Fibroblast of mammary gland (primary cell): ENCODE results near the gene TNPO2.
"Not testable (repeated sequence)": the region's sequence is repeated elsewhere in the genome, so short reads cannot be mapped to it uniquely, and the experiment has no call there.

Experiments used
- DNase-seq: peaks from one replicate; pipeline ENCODE4 v3.0.0-alpha.2; 2010; ENCODE audit warnings: low read depth
- H3K4me3 ChIP-seq: 2 replicates; pipeline ENCODE4 v1.5.1; 2011; ENCODE audit warnings: low read depth, mild to moderate bottlenecking, low read length, moderate library complexity; ENCODE audit not compliant: control insufficient read depth
- TF ChIP-seq, protein P1 (sequence below): conservative IDR thresholded peaks from 2 replicates; pipeline ENCODE4 v1.5.1; 2011; ENCODE audit warnings: low read depth, low read length, inconsistent platforms; ENCODE audit not compliant: control insufficient read depth, insufficient read depth

Gene TNPO2

DNA sequence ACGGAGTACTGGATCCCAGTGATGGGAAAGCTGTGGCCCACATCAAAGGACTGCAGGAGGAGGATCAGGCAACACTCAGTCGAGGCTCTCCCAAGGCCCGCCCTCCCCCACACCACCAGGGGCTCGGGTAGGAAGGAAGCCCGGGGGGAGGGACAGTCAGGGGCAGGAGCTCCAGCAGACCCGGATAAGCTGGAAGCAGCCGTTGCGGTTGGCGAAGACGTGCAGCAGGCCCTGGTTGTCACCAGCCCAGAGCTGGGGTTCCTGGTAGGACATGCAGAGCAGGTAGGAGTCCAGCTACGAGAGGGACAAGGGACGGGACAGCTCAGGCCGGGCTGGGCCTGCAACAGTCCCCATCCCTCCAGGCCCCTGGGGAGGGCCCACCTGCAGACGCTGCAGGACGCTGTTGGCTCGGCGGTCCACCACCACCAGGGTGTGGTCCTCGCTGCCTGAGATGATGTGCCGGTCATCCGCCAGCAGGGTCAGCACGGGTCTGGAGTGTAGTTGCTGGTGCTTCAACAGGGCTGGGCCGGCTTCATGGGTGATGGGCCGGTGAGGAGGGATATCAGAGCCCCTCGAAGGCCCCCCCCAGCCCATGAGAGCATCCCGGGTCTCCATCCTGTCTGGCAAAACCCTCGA, 34.0 kb downstream of the TNPO2 start:
- TF ChIP-seq, protein P1, sequence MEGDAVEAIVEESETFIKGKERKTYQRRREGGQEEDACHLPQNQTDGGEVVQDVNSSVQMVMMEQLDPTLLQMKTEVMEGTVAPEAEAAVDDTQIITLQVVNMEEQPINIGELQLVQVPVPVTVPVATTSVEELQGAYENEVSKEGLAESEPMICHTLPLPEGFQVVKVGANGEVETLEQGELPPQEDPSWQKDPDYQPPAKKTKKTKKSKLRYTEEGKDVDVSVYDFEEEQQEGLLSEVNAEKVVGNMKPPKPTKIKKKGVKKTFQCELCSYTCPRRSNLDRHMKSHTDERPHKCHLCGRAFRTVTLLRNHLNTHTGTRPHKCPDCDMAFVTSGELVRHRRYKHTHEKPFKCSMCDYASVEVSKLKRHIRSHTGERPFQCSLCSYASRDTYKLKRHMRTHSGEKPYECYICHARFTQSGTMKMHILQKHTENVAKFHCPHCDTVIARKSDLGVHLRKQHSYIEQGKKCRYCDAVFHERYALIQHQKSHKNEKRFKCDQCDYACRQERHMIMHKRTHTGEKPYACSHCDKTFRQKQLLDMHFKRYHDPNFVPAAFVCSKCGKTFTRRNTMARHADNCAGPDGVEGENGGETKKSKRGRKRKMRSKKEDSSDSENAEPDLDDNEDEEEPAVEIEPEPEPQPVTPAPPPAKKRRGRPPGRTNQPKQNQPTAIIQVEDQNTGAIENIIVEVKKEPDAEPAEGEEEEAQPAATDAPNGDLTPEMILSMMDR = no peak
- DNase-seq = no peak
- no peak overlapping the region for H3K4me3 ChIP-seq

DNA sequence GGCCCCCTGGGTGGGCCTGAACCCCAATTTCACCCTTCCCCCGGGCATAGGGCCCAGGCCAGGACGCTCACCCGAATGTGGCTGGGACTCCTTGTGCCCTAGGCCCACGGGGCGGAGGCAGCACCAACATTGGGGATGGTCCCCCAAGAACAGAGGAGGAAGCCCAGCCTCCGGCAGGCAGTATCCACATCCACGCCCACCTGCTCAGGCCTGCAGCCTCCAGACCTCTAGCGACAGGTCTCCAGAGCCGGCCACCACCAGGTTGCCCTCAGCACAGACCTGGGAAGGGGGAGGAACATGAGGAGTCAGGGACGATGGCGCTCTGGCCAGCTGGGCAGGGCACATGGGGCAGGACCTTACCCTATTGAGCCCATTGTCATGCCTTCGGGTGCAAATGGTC, 34.7 kb downstream of the TNPO2 start:
- H3K4me3 ChIP-seq = no peak overlapping the region
- TF ChIP-seq, protein P1 = no peak
- DNase-seq = no peak

DNA sequence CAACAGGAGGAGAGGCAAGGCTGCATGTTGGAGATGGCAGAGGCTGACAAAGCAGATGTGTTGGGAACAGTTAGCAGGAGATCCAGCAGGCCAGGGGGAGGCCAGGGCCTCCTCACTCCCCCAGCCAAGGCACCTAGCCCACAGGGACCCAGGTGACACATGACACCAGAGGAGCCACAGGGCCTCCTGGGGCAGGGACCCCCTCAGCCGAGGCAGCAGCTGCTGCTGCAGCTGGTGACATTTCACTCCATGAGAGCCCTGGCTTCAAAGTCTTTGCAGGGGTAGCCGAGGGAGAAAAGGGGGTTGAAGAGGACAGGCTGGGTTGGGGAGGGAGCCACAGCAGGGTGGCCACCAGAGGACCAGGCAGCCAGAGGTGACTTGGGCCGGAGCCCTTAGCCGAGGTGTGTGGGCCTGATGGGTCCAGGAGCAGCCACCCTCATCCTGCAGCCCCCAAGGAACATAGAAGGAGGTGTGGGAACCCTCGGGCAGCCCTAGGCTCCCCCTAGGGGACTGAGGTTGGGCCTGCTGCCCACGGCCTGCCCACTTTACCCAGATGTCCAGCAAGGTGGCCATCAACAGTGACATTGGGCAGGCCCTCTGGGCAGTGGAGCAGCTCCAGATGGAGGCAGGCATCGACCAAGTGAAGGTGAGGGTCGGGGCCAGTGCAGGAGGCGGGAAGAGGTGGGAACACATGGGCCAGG, 36.1 kb downstream of the TNPO2 start, which contains the start of gene GNG14:
GNG14 (plus strand) TSS at position 503 of the 701 bp plus-strand sequence; CDS start at position 554, 51 bp downstream.
- H3K4me3 ChIP-seq = no peak within 1 kb of the TSS
- DNase-seq = no peak
- TF ChIP-seq, protein P1 = no peak

DNA sequence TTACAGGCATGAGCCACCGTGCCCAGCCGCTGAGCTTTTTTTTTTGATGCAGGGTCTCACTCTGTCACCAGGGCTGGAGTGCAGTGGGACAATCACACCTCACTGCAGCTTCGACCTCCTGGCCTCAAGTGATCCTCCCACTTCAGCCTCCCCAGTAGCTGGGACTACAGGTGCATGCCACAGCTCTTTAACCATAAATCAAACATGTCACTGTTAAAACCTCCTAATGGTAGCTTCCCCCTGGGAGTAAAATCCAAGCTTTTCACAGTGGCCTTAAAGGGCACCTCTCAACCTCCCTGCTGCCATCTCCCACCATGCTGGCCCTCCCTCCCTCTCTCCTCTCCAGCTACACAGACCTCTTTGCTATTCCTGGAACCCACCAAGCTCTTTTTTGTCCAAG, 37.9 kb downstream of the TNPO2 start:
- TF ChIP-seq, protein P1 = no peak
- DNase-seq = no peak
- no peak overlapping the region for H3K4me3 ChIP-seq

DNA sequence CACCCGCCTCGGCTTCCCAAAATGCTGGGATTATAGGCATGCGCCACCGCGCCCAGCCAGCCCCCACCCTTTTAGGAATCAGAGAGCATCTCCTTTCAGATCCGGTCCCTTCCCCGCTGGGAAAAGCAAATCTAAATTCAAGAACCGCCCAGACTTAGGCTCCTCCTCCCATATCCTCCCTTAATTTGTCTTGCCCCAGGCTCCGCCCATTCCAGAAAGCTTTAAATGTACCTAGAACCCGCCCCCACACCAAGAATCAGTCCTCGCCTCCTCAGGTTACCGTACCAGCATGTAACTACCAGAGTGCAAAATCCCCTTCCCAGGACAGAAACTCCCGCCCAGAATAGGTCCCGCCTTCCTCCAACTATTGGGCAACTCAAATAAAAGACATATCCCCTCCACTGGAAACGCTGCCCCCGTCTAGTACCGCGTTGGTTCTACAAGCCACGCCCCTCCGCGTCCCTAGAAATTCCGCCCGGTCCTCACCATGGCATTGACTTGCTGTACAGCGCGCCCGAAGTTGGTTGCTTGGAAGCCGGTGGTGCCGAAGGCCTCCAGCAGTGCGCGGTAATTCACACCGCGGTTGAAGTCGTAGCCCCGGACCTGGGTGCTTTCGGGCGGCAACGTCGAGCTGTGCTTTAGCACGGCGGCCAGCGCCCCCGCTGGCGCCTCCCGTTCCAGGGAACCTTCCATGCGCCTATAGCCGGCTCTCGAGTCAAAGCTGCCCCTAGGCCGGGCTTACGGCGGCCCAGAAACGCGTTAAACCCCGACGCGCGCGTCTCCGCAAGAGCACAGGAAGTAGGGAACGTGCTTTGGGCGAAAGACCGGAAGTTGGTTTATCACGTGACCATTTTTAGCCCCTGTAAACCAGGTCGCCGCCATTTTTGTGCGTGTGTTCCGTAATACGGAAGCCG, 42.4 kb downstream of the TNPO2 start, which contains the start of gene DHPS:
DHPS (minus strand) TSS at position 807 of the 914 bp plus-strand sequence; CDS start at position 693, 114 bp downstream.
- peak within 1 kb of the TSS; percentile 94 for H3K4me3 ChIP-seq
- peak; percentile 98 for DNase-seq
- TF ChIP-seq, protein P1 = no peak

DNA sequence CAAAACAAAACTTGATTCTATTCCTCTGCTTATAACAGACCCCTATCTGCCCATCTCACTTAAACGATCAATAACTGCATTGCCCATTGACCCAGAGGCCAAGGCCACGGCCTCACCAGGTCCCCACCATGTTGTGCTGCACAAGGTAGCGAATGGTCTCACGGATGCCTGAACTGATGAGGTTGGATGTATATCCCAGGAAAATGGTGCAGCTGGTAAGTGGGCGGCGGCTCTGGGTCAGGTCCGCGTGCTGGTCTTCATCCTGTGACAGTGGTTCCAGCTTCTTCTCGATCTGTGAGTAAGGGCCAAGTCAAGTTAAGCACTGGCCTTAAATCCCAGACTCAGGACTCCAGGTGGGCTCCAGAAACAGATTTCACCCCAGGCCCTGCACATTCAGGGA, 43.7 kb downstream of the TNPO2 start:
- DNase-seq = no peak
- TF ChIP-seq, protein P1 = no peak
- H3K4me3 ChIP-seq = no peak overlapping the region

DNA sequence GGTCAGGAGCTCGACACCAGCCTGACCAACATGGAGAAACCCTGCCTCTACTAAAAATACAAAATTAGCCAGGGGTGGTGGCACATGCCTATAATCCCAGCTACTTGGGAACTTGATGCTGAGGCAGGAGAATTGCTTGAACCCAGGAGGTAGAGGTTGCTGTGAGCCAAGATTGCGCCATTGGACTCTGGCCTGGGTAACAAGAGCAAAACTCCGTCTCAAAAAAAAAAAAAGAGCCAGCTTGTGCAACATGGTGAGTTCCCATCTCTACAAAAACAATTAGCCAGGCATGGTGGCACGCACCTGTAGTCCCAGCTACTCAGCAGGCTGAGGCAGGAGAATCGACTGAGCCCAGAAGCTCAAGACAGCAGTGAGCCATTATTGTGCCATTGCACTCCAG, 45.7 kb downstream of the TNPO2 start:
- not testable (repeated sequence) for H3K4me3 ChIP-seq, DNase-seq
